HG03342 (cell line): ENCODE measurements around the gene WDR27.
"Not testable (repeated sequence)": the region's sequence is repeated elsewhere in the genome, so short reads cannot be mapped to it uniquely, and the experiment has no call there.

Source experiments
- ATAC-seq: cut with Tn5 transposase; IDR thresholded peaks from one replicate; pipeline ENCODE4 v1.9.1; 2021; ENCODE audit warnings: mild to moderate bottlenecking, moderate library complexity; ENCODE audit not compliant: unreplicated experiment

Gene WDR27

DNA sequence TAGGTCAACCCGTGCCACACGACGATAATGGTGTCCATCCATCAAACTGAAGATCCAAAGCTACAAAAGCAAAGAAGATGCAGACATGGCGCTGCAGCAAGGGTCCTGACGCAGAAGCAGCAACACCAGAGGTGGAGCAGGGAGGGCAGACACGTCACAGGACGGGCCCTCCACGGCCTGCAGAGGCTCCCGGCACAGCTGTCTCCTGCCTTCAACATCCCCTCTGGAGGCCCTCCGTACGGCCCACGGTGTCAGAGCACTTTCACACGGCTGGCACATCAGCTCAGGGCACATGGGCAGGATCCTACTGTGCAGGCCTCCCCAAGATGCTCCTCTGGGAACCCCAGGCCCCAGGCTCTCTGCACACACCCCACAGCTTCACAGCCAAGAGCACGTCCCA is 37.6 kb downstream of the WDR27 start:
- no peak for ATAC-seq

GRCh38 chr6:169663468-169663867 is 38.4 kb downstream of the WDR27 start:
- no peak for ATAC-seq

- no peak for ATAC-seq
These were observed 40.5 kb downstream of the WDR27 start for GRCh38 chr6:169661391-169661756.

DNA sequence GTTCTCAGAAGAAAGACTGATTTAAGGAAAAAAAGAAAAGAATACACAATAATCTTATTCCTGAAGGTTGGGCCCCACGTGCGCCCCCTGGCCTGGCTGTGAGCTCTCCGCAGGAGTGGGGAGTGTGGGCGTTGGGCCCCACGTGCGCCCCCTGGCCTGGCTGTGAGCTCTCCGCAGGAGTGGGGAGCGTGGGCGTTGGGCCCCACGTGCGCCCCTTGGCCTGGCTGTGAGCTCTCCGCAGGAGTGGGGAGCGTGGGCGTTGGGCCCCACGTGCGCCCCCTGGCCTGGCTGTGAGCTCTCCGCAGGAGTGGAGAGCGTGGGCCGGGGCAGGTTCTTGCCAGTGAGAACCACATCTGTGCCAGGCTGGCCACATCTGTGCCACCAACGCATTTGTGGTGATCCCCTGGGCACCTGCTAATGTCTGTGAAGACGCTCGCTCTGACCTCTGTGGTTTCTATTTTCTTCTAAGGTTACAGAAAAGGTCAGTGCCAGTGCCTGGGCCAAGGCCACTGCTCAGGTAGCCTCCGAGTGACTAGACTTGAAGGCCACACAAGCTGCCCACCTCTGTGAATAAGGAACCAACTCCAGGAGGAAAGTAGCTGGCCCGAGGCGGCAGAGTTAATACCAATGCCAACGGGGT is 41.0 kb downstream of the WDR27 start:
- ATAC-seq = no peak

DNA sequence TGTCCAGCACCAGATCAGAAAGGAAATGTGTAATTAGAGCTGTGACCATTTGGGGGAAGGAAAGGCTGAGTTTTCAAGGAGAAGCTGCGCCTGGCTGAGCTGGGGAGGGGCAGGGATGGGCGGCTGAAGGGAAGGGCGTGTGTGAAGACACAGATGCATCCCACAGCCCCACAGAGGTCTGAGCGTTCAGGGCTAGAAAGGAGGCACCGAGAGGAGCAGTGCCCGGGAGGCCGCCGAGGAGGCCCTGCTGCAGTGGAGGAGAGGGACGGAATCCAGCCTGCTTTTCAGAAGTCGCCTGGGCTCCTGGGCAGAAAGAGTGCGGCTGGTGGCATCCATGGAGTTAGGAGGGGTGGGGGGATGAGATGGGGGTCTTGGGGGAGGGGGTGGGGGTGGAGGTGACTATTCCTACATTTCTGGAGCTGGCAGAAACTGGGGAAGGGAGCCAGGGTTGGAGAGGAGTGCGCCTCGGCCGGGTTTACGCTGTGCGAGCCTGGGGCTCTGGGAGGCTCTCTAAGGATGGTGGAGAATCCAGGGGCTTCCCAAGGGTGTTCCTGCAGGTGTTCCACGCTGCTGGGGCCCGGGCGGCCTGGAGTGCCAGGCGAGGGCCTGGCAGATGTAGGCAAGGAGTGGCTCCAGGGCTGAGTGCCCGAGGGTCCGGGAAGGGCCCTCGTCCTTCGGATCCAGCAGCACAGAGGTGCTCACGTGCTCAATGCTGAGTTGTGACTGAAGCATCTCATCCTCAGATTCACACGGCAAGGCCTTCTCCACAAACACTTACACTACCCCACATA is 41.8 kb downstream of the WDR27 start:
- no peak for ATAC-seq

- no peak for ATAC-seq
These were observed 44.6 kb downstream of the WDR27 start for GRCh38 chr6:169657284-169657610.

DNA sequence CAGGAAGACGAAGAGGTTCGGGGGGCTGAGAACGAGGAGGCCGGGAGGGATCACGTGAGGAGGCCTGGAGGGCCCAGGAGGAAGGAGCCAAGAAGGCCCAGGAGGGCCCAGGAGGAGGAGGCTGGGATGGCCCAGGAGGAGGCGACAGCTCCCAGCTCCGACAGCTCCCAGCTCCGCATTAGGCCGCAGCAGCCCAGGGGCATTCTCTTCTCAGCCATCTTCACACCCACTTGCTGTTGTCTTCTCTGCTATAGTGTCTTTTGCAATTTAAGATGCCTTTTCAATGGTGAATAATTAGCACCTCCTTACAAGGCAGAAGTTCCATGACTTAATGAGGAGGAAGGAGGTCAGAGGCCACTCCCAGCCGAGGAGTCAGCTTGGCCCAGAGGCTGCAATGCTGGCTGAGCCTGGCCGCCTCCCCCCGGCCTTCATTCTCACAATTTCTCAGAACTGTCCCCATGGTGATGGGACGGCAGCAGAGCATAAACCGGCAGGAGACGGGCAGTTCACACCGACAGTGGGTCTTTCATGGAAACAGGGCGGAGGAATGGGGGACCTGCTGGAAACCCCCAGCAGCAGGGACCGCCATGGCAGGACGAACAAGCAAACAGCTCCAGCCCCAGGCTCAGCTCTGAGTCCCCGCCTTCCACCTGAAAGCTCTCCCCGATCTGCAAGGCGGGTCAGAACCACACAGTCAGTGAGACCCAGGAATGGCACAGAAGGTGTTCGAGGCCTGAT is 45.1 kb downstream of the WDR27 start:
- no peak for ATAC-seq

DNA sequence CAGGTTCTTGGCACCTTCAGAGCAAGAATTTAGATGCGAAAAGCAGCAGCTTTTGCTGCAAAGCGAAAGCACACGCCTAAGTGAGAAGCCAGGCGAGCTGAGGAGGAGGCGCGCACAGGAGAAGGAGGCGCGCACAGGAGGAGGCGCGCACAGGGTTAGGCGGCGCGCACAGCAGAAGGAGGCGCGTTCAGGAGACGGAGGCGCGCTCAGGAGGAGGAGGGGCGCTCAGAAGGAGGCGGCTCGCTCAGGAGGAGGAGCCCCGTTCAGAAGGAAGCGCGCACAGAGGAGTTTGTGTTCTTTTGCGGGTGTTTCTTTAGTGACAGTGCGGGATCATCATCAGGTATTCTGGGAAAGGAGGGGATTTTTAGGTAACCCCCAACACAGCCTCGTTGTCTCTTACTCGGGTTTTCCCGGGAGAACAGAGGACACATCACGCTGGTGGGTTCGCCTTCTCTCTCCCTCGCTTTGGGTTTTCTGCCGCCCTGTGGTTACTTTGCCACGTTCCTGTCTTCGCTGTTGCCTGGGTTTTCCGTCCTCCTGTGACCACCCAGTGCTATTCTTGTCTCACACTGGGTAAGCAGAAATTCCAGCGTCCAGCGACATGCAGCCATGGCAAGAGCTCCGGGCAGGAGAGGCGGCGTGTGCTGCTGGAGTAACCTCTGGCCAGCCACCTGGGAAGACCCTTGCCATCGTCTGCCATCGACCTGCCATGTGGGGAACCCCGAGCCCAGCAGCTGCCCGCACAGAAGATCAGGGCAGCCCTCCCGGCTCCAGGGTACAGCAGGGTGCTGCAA is 47.0 kb downstream of the WDR27 start:
- ATAC-seq = peak; percentile 94

- no peak for ATAC-seq
These were observed 48.1 kb downstream of the WDR27 start for GRCh38 chr6:169653691-169654090.

GRCh38 chr6:169652896-169653295 is 48.9 kb downstream of the WDR27 start:
- ATAC-seq = no peak

- ATAC-seq = no peak
These were observed 50.3 kb downstream of the WDR27 start for GRCh38 chr6:169651498-169651897.

DNA sequence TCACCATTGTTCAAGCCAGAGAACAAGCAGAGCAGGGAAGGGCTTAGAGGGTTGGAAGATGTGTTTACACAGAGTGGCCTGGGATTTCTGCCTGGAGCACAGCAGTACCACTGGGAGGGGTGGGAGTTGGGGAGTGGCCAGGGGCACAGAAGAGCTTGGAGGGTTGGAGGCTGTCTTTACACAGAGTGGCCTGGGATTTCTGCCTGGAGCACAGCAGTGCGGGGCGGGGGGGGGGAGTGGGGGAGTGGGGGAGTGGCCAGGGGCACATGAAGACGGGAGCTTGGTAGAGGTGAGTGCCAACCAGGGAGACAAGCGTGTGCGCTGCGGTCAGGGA is 50.9 kb downstream of the WDR27 start:
- no peak for ATAC-seq

DNA sequence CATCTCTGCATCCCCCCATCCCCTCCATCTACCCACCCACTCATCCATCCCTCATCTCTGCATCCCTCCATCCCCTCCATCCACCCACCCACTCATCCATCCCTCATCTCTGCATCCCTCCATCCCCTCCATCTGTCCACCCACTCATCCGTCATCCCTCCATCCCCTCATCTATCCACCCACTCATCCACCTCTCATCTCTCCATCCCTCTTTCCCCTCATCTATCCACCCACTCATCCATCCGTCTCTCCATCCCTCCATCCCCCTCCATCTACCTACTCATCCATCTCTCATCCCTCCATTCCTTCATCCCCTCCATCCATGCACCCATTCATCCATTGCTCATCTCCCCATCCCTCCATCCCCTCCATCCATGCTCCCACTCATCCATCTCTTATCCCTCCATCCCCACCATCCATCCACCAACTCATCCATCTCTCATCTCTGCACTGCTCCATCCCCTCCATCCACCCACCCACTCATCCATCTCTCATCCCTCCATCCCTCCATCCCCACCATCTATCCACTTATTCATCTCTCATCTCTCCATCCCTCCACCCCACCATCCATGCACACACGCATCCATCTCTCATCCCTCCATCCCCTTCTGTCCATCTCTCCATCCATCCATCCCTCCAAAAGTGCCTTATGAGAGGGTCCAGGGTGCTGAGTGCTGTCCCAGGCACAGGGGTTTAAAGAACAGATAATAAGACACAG is 51.4 kb downstream of the WDR27 start:
- no peak for ATAC-seq

DNA sequence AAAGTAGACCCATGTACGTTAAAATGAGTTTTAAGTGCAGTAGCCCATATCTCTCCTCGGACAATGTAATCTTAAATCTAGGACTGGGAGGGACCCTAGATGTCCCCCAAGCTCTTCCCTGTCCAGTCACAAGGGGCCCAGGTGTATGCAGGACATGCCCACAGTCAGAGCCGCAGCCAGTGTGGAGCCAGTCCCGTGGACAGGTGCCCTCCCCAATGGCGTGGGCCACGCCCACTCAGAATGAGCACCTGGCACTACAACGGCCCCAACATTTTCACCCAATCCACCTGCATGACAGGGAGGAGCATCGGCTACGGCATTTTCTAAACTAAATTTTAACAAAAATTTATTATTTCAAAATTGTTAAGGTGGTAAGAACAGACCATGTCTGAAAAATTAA is 53.2 kb downstream of the WDR27 start:
- ATAC-seq = no peak

DNA sequence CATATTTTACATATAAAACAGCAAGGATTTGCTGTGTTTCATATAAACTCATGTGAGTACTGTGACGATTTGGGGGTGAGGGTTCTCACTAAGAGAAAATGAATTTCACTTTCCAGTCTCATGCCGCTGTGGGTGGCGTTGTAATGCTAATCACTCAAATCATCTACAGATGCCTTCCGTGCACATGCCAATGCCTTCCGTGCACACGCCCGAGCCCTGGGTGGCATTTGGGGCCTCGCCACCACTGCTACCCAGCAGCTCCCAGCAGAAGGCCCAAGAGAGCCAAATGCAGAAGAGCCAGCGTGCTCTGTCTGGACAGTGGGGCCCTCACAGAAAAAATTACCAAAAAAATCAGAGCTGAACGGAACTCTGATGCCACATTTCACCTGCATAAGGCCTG is 53.7 kb downstream of the WDR27 start:
- no peak for ATAC-seq

DNA sequence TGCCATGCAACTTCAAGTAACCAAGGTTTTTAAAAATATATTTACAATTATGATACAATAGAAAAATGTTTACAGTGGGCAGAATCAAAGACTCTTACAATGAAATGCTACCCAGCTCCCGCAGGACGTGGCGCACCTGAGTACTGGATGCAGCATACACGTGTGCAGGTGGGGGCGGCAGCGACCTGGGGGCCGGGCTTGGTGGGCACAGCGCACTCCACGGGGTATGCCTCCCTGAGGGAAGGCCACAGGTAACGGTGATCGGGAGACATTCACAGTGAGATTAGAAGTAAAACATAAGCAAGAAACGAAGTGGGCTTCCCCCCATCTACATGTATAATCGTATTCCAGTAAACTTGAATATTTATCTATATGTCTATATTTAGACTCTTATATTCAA is 54.2 kb downstream of the WDR27 start:
- no peak for ATAC-seq

DNA sequence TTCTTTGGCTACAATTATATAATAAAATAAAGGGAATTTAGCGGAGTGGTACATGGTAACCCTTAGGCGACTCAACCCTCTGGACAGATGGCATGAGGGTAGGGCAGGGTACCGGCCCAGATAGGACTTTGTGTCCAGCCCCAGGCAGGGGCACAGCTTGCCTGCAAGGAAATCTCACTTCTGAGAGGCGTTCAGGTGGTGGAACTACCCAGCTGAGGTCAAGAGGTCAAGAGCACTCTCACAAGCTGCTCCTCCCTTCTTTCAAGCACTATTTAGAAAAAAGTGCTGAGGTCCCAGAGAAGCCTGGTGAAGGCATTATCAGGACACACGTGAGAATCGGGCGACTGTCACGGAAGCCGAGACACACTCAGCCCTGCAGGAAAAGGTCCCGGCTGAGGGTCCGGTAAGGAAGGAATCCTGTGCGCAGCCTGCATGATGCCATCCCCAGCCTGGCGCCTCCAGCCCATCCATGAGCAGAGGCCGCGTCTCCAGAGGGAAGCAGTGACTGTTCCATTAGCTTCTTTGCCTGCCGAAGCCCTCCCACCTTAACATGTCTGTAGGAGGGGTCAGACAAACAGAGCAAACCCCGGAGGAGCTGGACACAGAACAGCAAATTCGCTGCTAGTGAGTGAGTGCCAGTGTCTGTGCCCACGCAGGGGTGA is 54.8 kb downstream of the WDR27 start:
- no peak for ATAC-seq

- ATAC-seq = not testable (repeated sequence)
These were observed 56.4 kb downstream of the WDR27 start for GRCh38 chr6:169645459-169645858.

- ATAC-seq = no peak
These were observed 58.3 kb downstream of the WDR27 start for GRCh38 chr6:169643521-169643920.

DNA sequence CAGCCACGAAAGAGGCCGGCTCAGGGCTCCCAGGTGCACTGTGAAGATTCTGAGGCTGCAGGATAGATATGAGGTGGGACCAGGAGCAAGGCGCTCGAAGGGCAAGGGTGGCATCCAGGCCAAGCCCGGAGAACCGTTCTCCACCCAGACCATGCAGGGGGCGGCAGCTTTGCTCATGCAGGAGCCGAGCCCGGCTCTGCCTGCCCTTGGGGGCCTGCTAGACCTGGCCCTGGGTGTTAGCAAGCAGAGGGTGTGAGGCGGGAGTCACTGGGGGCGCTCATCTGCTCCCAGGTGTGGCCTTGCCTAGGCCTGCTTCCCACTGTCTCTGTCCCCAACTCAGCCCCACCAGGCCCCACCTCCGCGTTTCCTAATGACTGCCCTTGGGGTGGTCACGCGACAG is 59.4 kb downstream of the WDR27 start:
- no peak for ATAC-seq
